Measurements from ENCODE around the gene MUC20.
"Not testable (repeated sequence)": the region's sequence is repeated elsewhere in the genome, so short reads cannot be mapped to it uniquely, and the experiment has no call there.

MUC20 gene

DNA sequence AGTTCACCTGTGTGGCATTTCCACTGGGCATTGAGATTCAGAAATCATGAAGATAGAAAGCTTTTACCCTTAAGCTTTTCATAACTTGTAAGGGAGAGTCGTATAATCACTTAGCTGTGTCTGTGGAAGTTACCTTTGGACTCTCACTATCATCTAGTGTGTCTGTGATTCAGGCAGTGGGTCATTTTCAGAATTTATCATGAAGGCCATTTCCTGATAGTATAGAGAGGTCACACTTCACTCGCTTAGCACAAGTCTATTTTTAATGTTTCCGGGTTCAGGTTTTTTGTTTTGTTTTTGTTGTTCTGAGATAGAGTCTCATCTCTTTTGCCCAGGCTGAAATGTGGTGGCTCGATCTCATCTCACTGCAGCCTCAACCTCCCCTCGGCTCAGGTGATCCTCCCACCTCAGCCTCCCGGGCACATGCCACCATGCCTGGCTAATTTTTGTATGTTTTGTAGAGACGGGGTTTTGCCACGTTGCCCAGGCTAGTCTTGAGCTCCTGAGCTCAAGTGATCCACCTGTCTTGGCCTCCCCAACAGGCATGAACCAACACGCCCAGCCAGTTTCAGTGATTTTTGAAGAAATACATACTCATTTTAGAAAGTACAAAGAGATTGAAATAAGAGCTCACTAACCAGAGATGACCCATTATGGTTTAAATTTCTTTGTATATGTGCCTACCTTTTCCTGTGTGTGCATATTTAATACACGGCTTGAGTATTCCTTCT lies 36.1 kb upstream of the MUC20 start:
- not testable (repeated sequence) for H3K27me3 ChIP-seq (replicated peaks; ENCODE audit: control insufficient read depth, insufficient read depth, low read length, poor library complexity, severe bottlenecking); H3K9me3 ChIP-seq (ENCODE audit: control insufficient read depth, low read length); H3K27ac ChIP-seq (ENCODE audit: insufficient read depth, low read length, poor library complexity, severe bottlenecking); H3K4me1 ChIP-seq (ENCODE audit: control insufficient read depth, insufficient read depth, low read length, poor library complexity, severe bottlenecking); DNase-seq; H3K4me3 ChIP-seq (ENCODE audit: insufficient read depth, low read depth, low read length, poor library complexity, severe bottlenecking)
- peaks cover 13% of the 10 kb centered on the region for H3K36me3 ChIP-seq (ENCODE audit: control insufficient read depth, insufficient read depth, low read length)

DNA sequence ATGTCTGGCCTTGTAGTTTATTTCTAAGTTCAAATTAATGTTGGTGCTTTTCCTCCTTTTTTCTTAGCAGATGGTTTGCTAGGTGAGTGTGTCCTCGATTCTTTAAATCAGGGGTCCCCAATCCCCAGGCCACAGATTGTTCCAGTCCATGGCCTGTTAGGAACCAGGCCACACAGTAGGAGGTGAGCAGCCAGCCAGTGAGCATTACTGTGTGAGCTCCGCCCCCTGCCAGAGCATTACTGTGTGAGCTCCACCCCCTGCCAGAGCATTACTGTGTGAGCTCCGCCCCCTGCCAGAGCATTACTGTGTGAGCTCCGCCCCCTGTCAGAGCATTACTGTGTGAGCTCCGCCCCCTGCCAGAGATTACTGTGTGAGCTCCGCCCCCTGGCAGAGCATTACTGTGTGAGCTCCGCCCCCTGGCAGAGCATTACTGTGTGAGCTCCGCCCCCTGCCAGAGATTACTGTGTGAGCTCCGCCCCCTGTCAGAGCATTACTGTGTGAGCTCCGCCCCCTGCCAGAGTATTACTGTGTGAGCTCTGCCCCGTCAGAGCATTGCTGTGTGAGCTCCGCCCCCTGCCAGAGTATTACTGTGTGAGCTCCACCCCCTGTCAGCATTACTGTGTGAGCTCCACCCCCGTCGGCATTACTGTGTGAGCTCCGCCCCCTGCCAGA lies 34.1 kb upstream of the MUC20 start:
- H3K27me3 ChIP-seq (replicated peaks; ENCODE audit: control insufficient read depth, insufficient read depth, low read length, poor library complexity, severe bottlenecking); DNase-seq: not testable (repeated sequence)
- peaks cover 14% of the 10 kb centered on the region for H3K36me3 ChIP-seq (ENCODE audit: control insufficient read depth, insufficient read depth, low read length)

DNA sequence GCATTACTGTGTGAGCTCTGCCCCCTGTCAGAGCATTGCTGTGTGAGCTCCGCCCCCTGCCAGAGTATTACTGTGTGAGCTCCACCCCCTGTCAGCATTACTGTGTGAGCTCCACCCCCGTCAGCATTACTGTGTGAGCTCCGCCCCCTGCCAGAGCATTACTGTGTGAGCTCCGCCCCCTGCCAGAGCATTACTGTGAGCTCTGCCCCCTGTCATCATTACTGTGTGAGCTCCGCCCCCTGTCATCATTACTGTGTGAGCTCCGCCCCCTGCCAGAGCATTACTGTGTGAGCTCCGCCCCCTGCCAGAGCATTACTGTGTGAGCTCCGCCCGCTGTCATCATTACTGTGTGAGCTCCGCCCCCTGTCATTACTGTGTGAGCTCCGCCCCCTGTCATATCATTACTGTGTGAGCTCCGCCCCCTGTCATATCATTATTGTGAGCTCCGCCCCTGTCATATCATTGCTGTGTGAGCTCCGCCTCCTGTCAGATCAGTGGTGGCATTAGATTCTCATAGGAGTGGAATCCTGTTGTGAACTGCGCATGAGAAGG lies 33.5 kb upstream of the MUC20 start:
- DNase-seq: peak in 2 of 3 donors; percentile 13 to 49
- H3K4me3 ChIP-seq (ENCODE audit: insufficient read depth, low read depth, low read length, poor library complexity, severe bottlenecking): not testable (repeated sequence)

More for the DNA sequence above, 34.1 kb upstream of the MUC20 start:
- not testable (repeated sequence) for H3K9me3 ChIP-seq (ENCODE audit: control insufficient read depth, low read length); H3K4me1 ChIP-seq (ENCODE audit: control insufficient read depth, insufficient read depth, low read length, poor library complexity, severe bottlenecking); H3K27ac ChIP-seq (ENCODE audit: insufficient read depth, low read length, poor library complexity, severe bottlenecking); H3K4me3 ChIP-seq (ENCODE audit: insufficient read depth, low read depth, low read length, poor library complexity, severe bottlenecking)

DNA sequence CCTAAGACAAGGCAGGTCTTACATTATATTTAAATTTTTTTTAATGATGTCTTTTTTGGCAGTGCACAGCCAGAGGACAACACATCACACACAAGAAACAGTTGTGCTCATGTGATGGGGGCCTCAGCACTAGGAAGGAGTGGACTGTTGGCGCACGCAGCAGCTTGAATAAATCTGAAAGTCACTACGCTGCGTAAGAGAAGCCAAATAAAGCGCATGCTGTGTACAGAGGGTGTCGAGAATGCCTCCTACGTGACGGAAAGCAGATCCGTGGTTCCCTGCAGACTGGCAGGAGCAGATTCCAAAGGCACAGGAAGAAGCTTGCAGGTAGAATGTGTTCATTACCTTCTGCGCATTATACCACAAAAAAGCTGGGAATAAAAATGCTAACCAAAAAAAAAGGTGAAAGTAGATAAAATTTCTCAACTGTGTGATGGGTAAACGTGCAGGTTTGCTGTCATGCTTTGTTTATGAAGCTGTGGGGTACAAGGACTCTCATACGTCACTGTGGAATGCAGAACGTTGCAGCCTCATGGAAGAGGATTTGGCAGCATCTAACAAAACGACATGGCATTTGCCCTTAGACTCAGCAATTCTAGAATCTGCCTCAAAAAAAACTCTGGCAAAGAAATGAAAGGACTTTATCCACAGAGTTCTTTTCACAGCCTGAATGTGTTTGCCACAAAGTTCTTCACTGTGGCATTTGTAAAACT lies 32.2 kb upstream of the MUC20 start:
- peaks cover 20% of the 10 kb centered on the region for H3K36me3 ChIP-seq (ENCODE audit: control insufficient read depth, insufficient read depth, low read length)

More for the DNA sequence above, 33.5 kb upstream of the MUC20 start:
- peaks cover 15% of the 10 kb centered on the region for H3K36me3 ChIP-seq (ENCODE audit: control insufficient read depth, insufficient read depth, low read length)
- not testable (repeated sequence) for H3K27ac ChIP-seq (ENCODE audit: insufficient read depth, low read length, poor library complexity, severe bottlenecking); H3K9me3 ChIP-seq (ENCODE audit: control insufficient read depth, low read length); H3K27me3 ChIP-seq (replicated peaks; ENCODE audit: control insufficient read depth, insufficient read depth, low read length, poor library complexity, severe bottlenecking); H3K4me1 ChIP-seq (ENCODE audit: control insufficient read depth, insufficient read depth, low read length, poor library complexity, severe bottlenecking)

DNA sequence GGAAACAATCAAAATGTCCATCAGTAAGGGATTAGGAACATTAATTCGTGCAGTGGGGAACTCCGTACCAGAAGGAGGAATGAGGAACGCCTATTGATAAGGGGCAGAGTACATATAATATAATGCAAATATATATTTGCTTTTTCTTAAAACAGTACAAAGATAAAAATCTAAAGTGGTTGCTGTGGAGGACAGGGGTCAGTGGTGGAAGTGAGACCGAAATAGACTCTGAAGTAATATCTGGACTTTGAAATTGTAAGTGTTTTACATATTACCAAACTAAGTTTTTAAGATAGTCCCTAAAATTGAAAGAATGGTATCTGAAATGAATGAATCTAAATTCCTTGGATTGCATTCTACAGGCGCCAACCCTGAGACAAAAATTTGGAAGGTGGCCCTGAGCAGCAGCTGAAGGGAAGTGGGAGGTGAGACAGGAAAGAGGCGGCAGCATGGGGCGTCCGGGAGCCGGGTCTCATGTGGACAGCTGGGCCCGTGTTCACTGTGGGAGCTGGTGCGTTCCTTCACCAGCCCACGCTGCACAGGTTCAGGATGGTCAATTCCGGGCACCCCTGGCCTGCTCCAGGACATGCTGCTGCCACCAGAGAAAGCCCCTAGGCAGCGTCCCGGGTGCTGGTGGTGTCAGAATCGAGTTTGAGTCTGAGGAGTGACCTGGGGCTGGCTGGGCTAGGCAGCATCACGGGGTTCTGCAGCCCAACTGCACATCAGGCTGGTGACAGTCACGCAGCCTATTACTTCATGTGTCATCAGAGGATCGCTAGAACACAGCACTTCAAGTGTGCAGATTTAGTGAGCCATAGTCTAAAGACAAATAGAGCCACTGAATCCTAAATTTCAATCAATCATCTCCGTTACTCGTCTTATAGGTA lies 31.4 kb upstream of the MUC20 start:
- H3K36me3 ChIP-seq (ENCODE audit: control insufficient read depth, insufficient read depth, low read length): peaks cover 21% of the 10 kb centered on the region

More for the DNA sequence above, 32.2 kb upstream of the MUC20 start:
- H3K9me3 ChIP-seq (ENCODE audit: control insufficient read depth, low read length); DNase-seq; H3K4me3 ChIP-seq (ENCODE audit: insufficient read depth, low read depth, low read length, poor library complexity, severe bottlenecking); H3K27ac ChIP-seq (ENCODE audit: insufficient read depth, low read length, poor library complexity, severe bottlenecking); H3K27me3 ChIP-seq (replicated peaks; ENCODE audit: control insufficient read depth, insufficient read depth, low read length, poor library complexity, severe bottlenecking); H3K4me1 ChIP-seq (ENCODE audit: control insufficient read depth, insufficient read depth, low read length, poor library complexity, severe bottlenecking): not testable (repeated sequence)

DNA sequence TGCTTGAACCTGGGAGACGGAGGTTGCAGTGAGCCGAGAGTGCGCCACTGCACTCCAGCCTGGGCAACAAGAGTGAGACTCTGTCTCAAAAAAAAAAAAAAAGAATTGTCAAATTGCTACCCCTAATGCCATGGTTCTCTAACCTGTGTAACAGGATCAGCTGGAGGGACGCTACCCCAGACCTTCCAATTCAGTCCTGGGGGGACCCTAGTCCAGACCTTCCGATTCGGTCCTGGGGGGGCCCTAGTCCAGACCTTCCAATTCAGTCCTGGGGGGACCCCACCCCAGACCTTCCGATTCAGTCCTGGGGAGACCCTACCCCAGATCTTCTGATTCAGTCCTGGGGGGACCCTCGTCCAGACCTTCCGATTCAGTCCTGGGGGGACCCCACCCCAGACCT lies 29.8 kb upstream of the MUC20 start:
- no peaks in the 10 kb centered on the region for H3K9me3 ChIP-seq (ENCODE audit: control insufficient read depth, low read length)
- H3K27ac ChIP-seq (ENCODE audit: insufficient read depth, low read length, poor library complexity, severe bottlenecking): no peak overlapping the region
- no peak for DNase-seq
- no peaks in the 10 kb centered on the region for H3K4me1 ChIP-seq (ENCODE audit: control insufficient read depth, insufficient read depth, low read length, poor library complexity, severe bottlenecking)
- no peak overlapping the region for H3K4me3 ChIP-seq (ENCODE audit: insufficient read depth, low read depth, low read length, poor library complexity, severe bottlenecking)
- peaks cover 21% of the 10 kb centered on the region for H3K36me3 ChIP-seq (ENCODE audit: control insufficient read depth, insufficient read depth, low read length)
- H3K27me3 ChIP-seq (replicated peaks; ENCODE audit: control insufficient read depth, insufficient read depth, low read length, poor library complexity, severe bottlenecking): no peaks in the 10 kb centered on the region

More for the DNA sequence above, 31.4 kb upstream of the MUC20 start:
- not testable (repeated sequence) for H3K27me3 ChIP-seq (replicated peaks; ENCODE audit: control insufficient read depth, insufficient read depth, low read length, poor library complexity, severe bottlenecking); H3K4me3 ChIP-seq (ENCODE audit: insufficient read depth, low read depth, low read length, poor library complexity, severe bottlenecking); H3K9me3 ChIP-seq (ENCODE audit: control insufficient read depth, low read length); DNase-seq; H3K4me1 ChIP-seq (ENCODE audit: control insufficient read depth, insufficient read depth, low read length, poor library complexity, severe bottlenecking); H3K27ac ChIP-seq (ENCODE audit: insufficient read depth, low read length, poor library complexity, severe bottlenecking)

DNA sequence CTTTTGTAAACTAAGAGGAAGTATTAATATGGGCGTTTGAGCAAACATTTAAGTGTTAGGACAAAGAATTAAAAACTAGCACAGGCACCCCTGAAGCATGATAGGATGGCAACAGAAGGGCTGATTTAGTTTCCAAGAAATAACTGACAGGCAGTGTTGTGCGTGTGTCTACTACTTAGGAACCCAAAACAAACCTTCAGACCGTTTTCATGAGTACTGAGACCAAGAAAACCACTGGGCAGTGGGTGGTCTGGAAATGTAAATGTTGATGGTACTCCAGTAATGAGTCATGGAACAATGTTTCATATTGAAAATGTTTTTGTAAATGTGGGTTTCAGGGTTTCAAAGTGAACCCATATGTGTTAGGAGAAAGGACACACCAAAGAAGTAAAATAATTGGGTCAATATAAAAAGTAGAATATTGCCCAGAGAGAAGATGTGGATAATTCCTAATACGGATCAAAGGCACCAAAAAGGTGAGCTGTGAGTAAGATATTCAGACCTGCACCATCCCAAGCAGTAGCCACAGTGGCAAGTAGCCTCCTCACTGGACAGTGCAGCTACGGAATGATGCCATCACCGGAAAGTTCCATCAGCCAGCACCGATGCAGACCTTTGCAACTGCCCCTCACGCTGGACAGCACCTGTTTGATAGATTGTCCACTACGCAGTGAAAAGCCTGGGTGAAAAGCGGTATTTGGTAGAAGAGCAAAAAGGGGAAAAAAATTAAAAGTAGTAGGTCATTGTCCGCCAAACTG lies 29.0 kb upstream of the MUC20 start:
- not testable (repeated sequence) for H3K27me3 ChIP-seq (replicated peaks; ENCODE audit: control insufficient read depth, insufficient read depth, low read length, poor library complexity, severe bottlenecking); H3K9me3 ChIP-seq (ENCODE audit: control insufficient read depth, low read length); H3K4me3 ChIP-seq (ENCODE audit: insufficient read depth, low read depth, low read length, poor library complexity, severe bottlenecking); DNase-seq; H3K27ac ChIP-seq (ENCODE audit: insufficient read depth, low read length, poor library complexity, severe bottlenecking); H3K4me1 ChIP-seq (ENCODE audit: control insufficient read depth, insufficient read depth, low read length, poor library complexity, severe bottlenecking)
- peaks cover 16% of the 10 kb centered on the region for H3K36me3 ChIP-seq (ENCODE audit: control insufficient read depth, insufficient read depth, low read length)

DNA sequence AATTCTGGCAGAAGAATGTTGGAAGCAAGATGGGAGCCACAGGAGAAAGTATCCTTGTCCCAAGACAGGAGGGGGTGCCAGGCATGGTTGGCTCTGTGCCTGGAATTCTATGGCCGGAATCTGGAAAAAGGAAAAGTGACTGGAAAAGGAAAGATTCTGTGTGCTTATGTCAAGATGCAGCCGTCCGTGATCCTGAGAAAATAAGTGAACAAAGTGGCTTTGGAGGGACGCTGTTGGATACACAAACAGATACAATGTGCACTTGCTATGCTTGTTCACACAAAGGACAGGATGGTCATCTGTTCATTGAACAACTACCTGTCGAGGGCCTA lies 28.5 kb upstream of the MUC20 start:
- Histone ChIP-seq H3K4me3 (ENCODE audit: insufficient read depth, low read depth, low read length, poor library complexity, severe bottlenecking) (no peak overlapping the region), H3K27me3 (replicated peaks; ENCODE audit: control insufficient read depth, insufficient read depth, low read length, poor library complexity, severe bottlenecking) (no peaks in the 10 kb centered on the region), H3K36me3 (ENCODE audit: control insufficient read depth, insufficient read depth, low read length) (peaks cover 16% of the 10 kb centered on the region), H3K4me1 (ENCODE audit: control insufficient read depth, insufficient read depth, low read length, poor library complexity, severe bottlenecking) (no peaks in the 10 kb centered on the region), H3K9me3 (ENCODE audit: control insufficient read depth, low read length) (no peaks in the 10 kb centered on the region), H3K27ac (ENCODE audit: insufficient read depth, low read length, poor library complexity, severe bottlenecking) (no peak overlapping the region)
- DNase-seq: no peak
